Transverse colon (tissue), 4 donors: ENCODE measurements around the gene VAV2. TPM values are rescaled to one million over a fixed set of nuclear protein-coding genes. Genes with fewer than 3 reads are reported as not detected.

ENCODE experiments used
- DNase-seq: peaks from one replicate; pipeline ENCODE4 v3.0.0-alpha.2; 2019
- H3K27ac ChIP-seq, 4 donors: fragments of 200-600 bp; sonication (generic); 2 replicates each; pipeline ENCODE4 v1.5.1; 2016 to 2018; ENCODE audit warnings: inconsistent platforms in 4 of 4
- H3K27me3 ChIP-seq: fragments of 200-600 bp; sonication (generic); 2 replicates; pipeline ENCODE4 v1.5.1; 2017; ENCODE audit warnings: inconsistent platforms
- H3K36me3 ChIP-seq, 4 donors: fragments of 200-600 bp; sonication (generic); 2 replicates each; pipeline ENCODE4 v1.5.1; 2017 to 2019; ENCODE audit warnings: inconsistent platforms in 4 of 4
- H3K4me1 ChIP-seq, 4 donors: fragments of 200-600 bp; sonication (generic); 2 replicates each; pipeline ENCODE4 v1.5.1; 2017 to 2020; ENCODE audit warnings: inconsistent platforms in 4 of 4
- H3K4me3 ChIP-seq, 4 donors: fragments of 200-600 bp; sonication (generic); 1 replicate in 1 of 4; 2 replicates in 3 of 4; pipeline versions ENCODE4 v1.5.1 to v1.6.1; 2017 to 2019; ENCODE audit warnings: inconsistent platforms in 4 of 4
- H3K9me3 ChIP-seq, 2 donors: fragments of 200-600 bp; sonication (generic); 2 replicates each; pipeline ENCODE4 v1.5.1; 2017 to 2019; ENCODE audit warnings: inconsistent platforms in 2 of 2
- CTCF ChIP-seq, 5 experiments: fragments of 200-600 bp in 3 of 5; fragments of 450-650 bp in 2 of 5; sonication (generic) in 3 of 5; IDR thresholded peaks; 1 replicate in 2 of 5; 2 replicates in 3 of 5; pipeline ENCODE4 v1.5.1; 2016 to 2017; ENCODE audit warnings: antibody characterized with exemption in 5 of 5, inconsistent platforms in 3 of 5, mild to moderate bottlenecking in 2 of 5, moderate library complexity in 1 of 5
- EP300 ChIP-seq: sonication (generic); formaldehyde crosslinking; IDR thresholded peaks from one replicate; pipeline ENCODE4 v1.6.1; 2017; ENCODE audit warnings: antibody characterized with exemption, low read depth
- POLR2A ChIP-seq: fragments of 450-650 bp; IDR thresholded peaks from one replicate; pipeline ENCODE4 v1.6.1; 2016; ENCODE audit warnings: antibody characterized with exemption, mild to moderate bottlenecking, moderate library complexity
- POLR2AphosphoS5 ChIP-seq, 3 donors: sonication (generic); formaldehyde crosslinking; IDR thresholded peaks; one replicate each; pipeline ENCODE4 v1.6.1; 2016; ENCODE audit warnings: antibody characterized with exemption in 3 of 3
- WGBS, 2 donors: methylation state at CpG; one replicate each; pipeline ENCODE4 v1.1.5; 2018; ENCODE audit warnings: low coverage in 1 of 2; 5-methylcytosine and 5-hydroxymethylcytosine counted together
- in situ Hi-C, 4 donors: fragments of 200-750 bp; cut with MboI; loops; one replicate each; pipeline versions ENCODE4 v1.15.0 to v1.15.1; 2017; ENCODE audit warnings: low sequenced_read_pairs in 3 of 4, low pct_ligation_motif_present in 1 of 4, low pct_unique_long_range_greater_than_20kb in 1 of 4
- intact Hi-C: fragments of 100-400 bp; cut with DNase I; formaldehyde crosslinking; loops from one replicate; pipeline ENCODE4 v1.15.1; 2023; ENCODE audit warnings: low total_unique reads
- total RNA-seq, 4 donors: library from RNA; depleted of rRNA; stranded (reverse); fragments of >200 nt; gene quantifications; one replicate each; pipeline ENCODE4 v1.1.0, GENCODE V29; 2016

VAV2 gene
- total RNA-seq, 4 donors from 2014 or later: 8.2 to 52.4 (median 24.5) TPM

GRCh38 chr9:133713960-133714495, 278.1 kb downstream of the VAV2 start:
- H3K27me3 ChIP-seq: peaks cover 3% of the 10 kb centered on the region
- in situ Hi-C loops (loop anchor here in 1 of 4 donors (25.0 kb wide), 1 partner anchor 177 kb away; the partner anchor contains the start of gene ADAMTSL2), intact Hi-C loops (no loop called here)
- no peaks in the 10 kb centered on the region for H3K36me3 ChIP-seq
- WGBS, 2 donors: 79 to 87% methylated on average over 9 to 18 of the region's 18 CpGs
- H3K4me1 ChIP-seq: no peaks in the 10 kb centered on the region
- H3K27ac ChIP-seq: no peak overlapping the region
- H3K9me3 ChIP-seq: no peaks in the 10 kb centered on the region
- H3K4me3 ChIP-seq: no peak overlapping the region
- DNase-seq: no peak
- TF ChIP-seq POLR2A (no peak), POLR2AphosphoS5 (IDR thresholded peaks at IDR 0.05) (no peak), CTCF (IDR thresholded peaks at IDR 0.05) (no peak), EP300 (no peak)

- in situ Hi-C loops: loop anchor here in 1 of 4 donors (25.0 kb wide), 1 partner anchor 176 kb away; the partner anchor contains the start of gene ADAMTSL2
- H3K9me3 ChIP-seq: no peaks in the 10 kb centered on the region
- WGBS, 2 donors: 70 to 80% methylated on average over 2 to 25 of the region's 25 CpGs
- TF ChIP-seq EP300: no peak
- TF ChIP-seq CTCF (IDR thresholded peaks at IDR 0.05): no peak
- TF ChIP-seq POLR2A: no peak
- TF ChIP-seq POLR2AphosphoS5 (IDR thresholded peaks at IDR 0.05): no peak
- intact Hi-C loops: no loop called here
- DNase-seq: no peak
- H3K27ac ChIP-seq: no peak overlapping the region
- H3K4me1 ChIP-seq: no peaks in the 10 kb centered on the region
- no peak overlapping the region for H3K4me3 ChIP-seq
- H3K27me3 ChIP-seq: peaks cover 3% of the 10 kb centered on the region
- no peaks in the 10 kb centered on the region for H3K36me3 ChIP-seq
These were observed 278.8 kb downstream of the VAV2 start for GRCh38 chr9:133713150-133713959.

- TF ChIP-seq POLR2A (no peak), POLR2AphosphoS5 (IDR thresholded peaks at IDR 0.05) (no peak), CTCF (IDR thresholded peaks at IDR 0.05) (no peak), EP300 (no peak)
- H3K4me3 ChIP-seq: no peak overlapping the region
- no peak for DNase-seq
- H3K4me1 ChIP-seq: no peaks in the 10 kb centered on the region
- peaks cover 3% of the 10 kb centered on the region for H3K27me3 ChIP-seq
- 86% methylated on average over 19 of the region's 22 CpGs; no CpG with 5 or more reads in 1 of the 2 donors for WGBS, 2 donors
- no peaks in the 10 kb centered on the region for H3K9me3 ChIP-seq
- no peak overlapping the region for H3K27ac ChIP-seq
- intact Hi-C loops: no loop called here
- no peaks in the 10 kb centered on the region for H3K36me3 ChIP-seq
- in situ Hi-C loops: loop anchor here in 1 of 4 donors (25.0 kb wide), 1 partner anchor 175 kb away; the partner anchor contains the start of gene ADAMTSL2
These were observed 279.7 kb downstream of the VAV2 start for GRCh38 chr9:133712221-133713100.

Other genes with a start within 250 kb of the VAV2 start
- 1 to 10 TPM; 3.2 to 6.6 (median 4.4) TPM for gene BRD3OS, start 33.2 kb upstream of the VAV2 start, total RNA-seq
- 10 to 100 TPM; 14.5 to 21.3 (median 17.2) TPM for gene BRD3, start 75.7 kb upstream of the VAV2 start, total RNA-seq
- gene WDR5, start 143.8 kb upstream of the VAV2 start, total RNA-seq: 10 to 100 TPM in 3 of 4 donors, 1 to 10 TPM in 1; 8.2 to 95.7 (median 16.3) TPM
- not detected for gene RNU6ATAC, start 172.2 kb upstream of the VAV2 start, total RNA-seq